Subcutaneous adipose tissue (tissue), 4 donors: ENCODE results near the gene UQCRC1. TPM values are rescaled to one million over a fixed set of nuclear protein-coding genes. Genes with fewer than 3 reads are reported as not detected.

ENCODE experiments used
- CTCF ChIP-seq: fragments of 450-650 bp; IDR thresholded peaks from one replicate; pipeline ENCODE4 v1.5.1; 2016; ENCODE audit warnings: low read depth, mild to moderate bottlenecking, control low read depth, antibody characterized with exemption, moderate library complexity
- total RNA-seq, 4 donors: library from RNA; depleted of rRNA; stranded (reverse); fragments of >200 nt; gene quantifications; one replicate each; pipeline ENCODE4 v1.1.0, GENCODE V29; 2016

Gene UQCRC1
- total RNA-seq: 100 to 1,000 TPM in 3 of 4 donors, 10 to 100 TPM in 1; 95.2 to 358 (median 203) TPM

- no peak for TF ChIP-seq CTCF
Measured at GRCh38 chr3:48609088-48610005, at the start of gene UQCRC1. UQCRC1 (minus strand) TSS chr3:48609646; CDS start chr3:48609620, 26 bp downstream.

DNA sequence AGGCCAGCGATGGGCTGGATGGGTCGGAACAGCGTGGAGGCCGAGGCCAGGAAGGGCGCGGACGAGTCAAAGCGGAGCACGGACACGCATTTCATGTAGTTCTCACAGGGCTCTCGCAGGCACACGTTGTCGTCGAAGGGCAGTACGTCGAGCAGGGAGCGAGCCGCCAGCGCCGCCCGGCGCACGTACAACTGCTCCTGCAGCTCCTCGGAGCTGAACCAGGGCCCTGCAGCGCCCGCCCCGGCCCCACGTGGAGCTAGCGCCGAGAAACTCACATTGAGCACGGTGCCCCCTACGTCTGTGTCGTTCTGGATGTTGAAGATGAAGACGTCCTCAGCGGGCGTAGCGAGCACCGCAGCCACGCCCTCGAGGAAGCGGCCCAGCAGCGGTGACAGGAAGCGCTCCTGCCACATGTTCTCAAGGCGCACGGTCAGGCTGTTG, 47.4 kb upstream of the UQCRC1 start:
- no peak for TF ChIP-seq CTCF

DNA sequence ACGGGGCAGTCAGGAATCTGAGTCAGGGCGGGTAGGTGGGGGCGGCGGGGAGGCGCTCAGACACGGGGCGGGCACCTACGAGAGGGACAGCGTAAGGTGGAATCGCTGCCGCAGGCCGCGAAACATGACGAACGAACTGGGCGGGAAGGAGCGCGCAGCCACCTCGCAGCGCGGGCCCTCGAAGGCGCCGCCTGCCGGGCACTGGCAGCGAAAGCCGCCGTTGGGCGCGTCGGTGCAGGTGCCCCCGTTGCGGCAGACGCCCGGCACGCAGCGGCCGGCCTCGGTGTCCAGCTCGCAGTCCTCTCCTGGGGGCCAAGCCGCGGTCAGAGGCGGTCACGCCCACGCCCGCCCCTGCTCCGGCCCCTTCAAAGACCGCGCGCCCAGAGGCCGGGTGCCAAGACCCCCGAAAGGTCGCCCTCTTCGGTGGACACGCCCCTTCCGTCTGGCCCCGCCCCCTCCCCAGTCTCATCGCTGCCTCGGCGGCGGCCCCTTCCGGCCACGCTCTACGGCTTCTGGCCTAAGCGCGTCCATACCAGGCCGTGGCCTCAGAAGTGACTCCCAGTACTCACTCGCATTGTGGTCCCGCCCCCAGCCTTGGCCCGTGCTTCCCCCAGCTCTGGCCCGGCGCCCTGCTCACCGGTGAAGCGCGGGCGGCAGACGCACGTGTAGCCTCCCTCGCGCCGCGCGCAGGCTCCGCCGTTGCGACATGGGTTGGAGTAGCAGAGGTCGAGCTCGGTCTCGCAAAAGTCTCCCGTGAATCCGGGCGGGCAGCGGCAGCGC, 46.8 kb upstream of the UQCRC1 start:
- no peak for TF ChIP-seq CTCF

GRCh38 chr3:48655606-48656005, 46.2 kb upstream of the UQCRC1 start:
- no peak for TF ChIP-seq CTCF

DNA sequence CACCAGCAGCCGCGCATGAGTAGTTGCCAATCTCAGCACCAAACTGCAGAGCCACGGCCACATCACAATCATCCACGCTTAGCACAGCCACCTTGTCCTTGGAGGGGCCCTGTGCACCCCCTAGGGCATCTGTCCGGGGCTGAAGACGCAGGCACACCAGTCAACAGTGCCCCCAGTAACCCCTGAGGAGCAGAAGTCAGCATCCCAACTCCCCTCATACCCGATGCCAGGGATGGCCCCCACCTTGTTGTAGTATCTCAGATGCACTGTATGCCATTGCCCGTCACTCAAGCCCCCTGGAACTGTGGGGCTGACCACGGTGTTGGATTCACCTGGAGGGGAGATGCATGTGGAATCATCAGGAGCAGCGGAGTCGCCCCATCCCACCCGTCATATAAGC, 45.6 kb upstream of the UQCRC1 start:
- TF ChIP-seq CTCF: no peak

- TF ChIP-seq CTCF: no peak
Measured at GRCh38 chr3:48652923-48653715, 43.7 kb upstream of the UQCRC1 start.

- TF ChIP-seq CTCF: no peak
Measured at GRCh38 chr3:48651771-48652170, 42.3 kb upstream of the UQCRC1 start.
